ENCODE results near the gene HIKESHI.

DNA sequence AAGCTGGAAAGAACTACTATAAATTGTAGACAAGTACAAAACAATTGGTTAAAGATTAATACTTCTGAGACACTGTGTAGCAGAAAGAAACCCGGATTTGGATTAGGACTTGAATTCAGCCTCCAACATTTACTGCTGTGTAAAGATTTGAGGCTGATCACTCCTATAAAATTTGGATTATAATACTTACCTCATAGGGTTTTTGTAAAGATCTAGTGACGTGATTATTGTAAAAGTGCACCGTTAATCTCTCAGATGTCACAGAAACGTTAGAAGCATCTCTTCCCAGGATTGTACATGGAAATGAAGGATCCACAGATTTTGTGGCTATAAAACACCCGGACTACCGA lies 323 bp upstream of the HIKESHI start:
- no peak for TF ChIP-seq POLR2AphosphoS5 (IDR thresholded peaks at IDR 0.05)
- TF ChIP-seq, protein P1, sequence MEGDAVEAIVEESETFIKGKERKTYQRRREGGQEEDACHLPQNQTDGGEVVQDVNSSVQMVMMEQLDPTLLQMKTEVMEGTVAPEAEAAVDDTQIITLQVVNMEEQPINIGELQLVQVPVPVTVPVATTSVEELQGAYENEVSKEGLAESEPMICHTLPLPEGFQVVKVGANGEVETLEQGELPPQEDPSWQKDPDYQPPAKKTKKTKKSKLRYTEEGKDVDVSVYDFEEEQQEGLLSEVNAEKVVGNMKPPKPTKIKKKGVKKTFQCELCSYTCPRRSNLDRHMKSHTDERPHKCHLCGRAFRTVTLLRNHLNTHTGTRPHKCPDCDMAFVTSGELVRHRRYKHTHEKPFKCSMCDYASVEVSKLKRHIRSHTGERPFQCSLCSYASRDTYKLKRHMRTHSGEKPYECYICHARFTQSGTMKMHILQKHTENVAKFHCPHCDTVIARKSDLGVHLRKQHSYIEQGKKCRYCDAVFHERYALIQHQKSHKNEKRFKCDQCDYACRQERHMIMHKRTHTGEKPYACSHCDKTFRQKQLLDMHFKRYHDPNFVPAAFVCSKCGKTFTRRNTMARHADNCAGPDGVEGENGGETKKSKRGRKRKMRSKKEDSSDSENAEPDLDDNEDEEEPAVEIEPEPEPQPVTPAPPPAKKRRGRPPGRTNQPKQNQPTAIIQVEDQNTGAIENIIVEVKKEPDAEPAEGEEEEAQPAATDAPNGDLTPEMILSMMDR (IDR thresholded peaks at IDR 0.05 in 8 of 11, conservative IDR thresholded peaks at IDR 0.05 in 3 of 11): no peak
